ENCODE measurements around the gene MESP1. TPM values are rescaled to one million over a fixed set of nuclear protein-coding genes. Genes with fewer than 3 reads are reported as not detected.

The MESP1 gene
- total RNA-seq, 1 experiment from 2014 or later = 6.4 TPM

- ChIA-PET POLR2A (no interaction called here), CTCF (no interaction called here)
- BruUV-seq (replicated peaks) = no TSS peak
- DNase-seq (ENCODE audit: low read depth, low spot score) = no peak
- Histone ChIP-seq H3K27me3 (ENCODE audit: control insufficient read depth, insufficient read depth, low read length) (no peaks in the 10 kb centered on the region), H3K9me3 (ENCODE audit: control insufficient read depth, insufficient read depth, low read depth, low read length) (no peaks in the 10 kb centered on the region), H3K4me1 (ENCODE audit: control insufficient read depth, insufficient read depth, low read length) (no peaks in the 10 kb centered on the region), H3K36me3 (ENCODE audit: control insufficient read depth, insufficient read depth, low read length) (no peaks in the 10 kb centered on the region), H3K4me3 (ENCODE audit: low read depth in 2 of 2, low read length in 2 of 2) (no peak overlapping the region), H3K27ac (ENCODE audit: low read length) (no peak overlapping the region)
- intact Hi-C loops (cut with micrococcal nuclease; ENCODE audit: unreplicated experiment) (no loop called here), in situ Hi-C loops (cut with HindIII; ENCODE audit: low pct_unique_long_range_greater_than_20kb, low sequenced_read_pairs) (no loop called here)
- peak; percentile 32; the same call in 1 of the 2 replicates for ATAC-seq
- TF ChIP-seq POLR2AphosphoS5 (IDR thresholded peaks at IDR 0.05; ENCODE audit: low read depth, low read length) (no peak), SIN3A (IDR thresholded peaks at IDR 0.05; ENCODE audit: borderline replicate concordance, insufficient read depth, low read depth, low read length) (no peak), CTCF (IDR thresholded peaks at IDR 0.05) (no peak), TCF7L2 (IDR thresholded peaks at IDR 0.05; ENCODE audit: low read depth, low read length) (no peak)
- TF ChIP-seq, protein P1, sequence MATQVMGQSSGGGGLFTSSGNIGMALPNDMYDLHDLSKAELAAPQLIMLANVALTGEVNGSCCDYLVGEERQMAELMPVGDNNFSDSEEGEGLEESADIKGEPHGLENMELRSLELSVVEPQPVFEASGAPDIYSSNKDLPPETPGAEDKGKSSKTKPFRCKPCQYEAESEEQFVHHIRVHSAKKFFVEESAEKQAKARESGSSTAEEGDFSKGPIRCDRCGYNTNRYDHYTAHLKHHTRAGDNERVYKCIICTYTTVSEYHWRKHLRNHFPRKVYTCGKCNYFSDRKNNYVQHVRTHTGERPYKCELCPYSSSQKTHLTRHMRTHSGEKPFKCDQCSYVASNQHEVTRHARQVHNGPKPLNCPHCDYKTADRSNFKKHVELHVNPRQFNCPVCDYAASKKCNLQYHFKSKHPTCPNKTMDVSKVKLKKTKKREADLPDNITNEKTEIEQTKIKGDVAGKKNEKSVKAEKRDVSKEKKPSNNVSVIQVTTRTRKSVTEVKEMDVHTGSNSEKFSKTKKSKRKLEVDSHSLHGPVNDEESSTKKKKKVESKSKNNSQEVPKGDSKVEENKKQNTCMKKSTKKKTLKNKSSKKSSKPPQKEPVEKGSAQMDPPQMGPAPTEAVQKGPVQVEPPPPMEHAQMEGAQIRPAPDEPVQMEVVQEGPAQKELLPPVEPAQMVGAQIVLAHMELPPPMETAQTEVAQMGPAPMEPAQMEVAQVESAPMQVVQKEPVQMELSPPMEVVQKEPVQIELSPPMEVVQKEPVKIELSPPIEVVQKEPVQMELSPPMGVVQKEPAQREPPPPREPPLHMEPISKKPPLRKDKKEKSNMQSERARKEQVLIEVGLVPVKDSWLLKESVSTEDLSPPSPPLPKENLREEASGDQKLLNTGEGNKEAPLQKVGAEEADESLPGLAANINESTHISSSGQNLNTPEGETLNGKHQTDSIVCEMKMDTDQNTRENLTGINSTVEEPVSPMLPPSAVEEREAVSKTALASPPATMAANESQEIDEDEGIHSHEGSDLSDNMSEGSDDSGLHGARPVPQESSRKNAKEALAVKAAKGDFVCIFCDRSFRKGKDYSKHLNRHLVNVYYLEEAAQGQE (IDR thresholded peaks at IDR 0.05; ENCODE audit: insufficient read depth in 1 of 2, low read depth in 2 of 2, low read length in 1 of 2) = no peak
Observed at GRCh38 chr15:89766357-89767311, 15.6 kb upstream of the MESP1 start.

DNA sequence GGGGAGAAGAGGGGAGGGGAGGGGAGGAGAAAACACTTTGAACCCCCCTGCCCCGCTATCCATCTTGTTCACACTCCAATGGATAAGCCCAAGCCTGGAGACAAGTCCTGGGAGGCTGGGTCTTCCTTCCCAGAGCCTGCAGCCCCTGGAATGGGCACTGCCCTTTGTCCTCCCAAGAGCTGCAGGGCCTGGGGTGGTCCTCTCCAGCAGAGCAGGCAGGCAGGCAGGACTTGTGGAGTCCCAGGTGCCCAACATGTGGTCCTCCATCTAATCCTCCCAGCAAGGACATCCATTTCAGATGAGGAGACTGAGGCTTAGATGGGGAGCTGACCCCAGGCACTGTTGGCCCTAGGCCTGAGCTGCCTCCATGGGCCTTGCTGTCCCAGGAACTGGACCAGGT is 14.6 kb upstream of the MESP1 start:
- DNase-seq (ENCODE audit: low read depth, low spot score) = no peak
- no peaks in the 10 kb centered on the region for H3K36me3 ChIP-seq (ENCODE audit: control insufficient read depth, insufficient read depth, low read length)
- POLR2A ChIA-PET = no interaction called here
- in situ Hi-C loops (cut with HindIII; ENCODE audit: low pct_unique_long_range_greater_than_20kb, low sequenced_read_pairs) = no loop called here
- no peak for ATAC-seq
- H3K4me1 ChIP-seq (ENCODE audit: control insufficient read depth, insufficient read depth, low read length) = no peaks in the 10 kb centered on the region; the same call in 1 of the 2 replicates
- intact Hi-C loops (cut with micrococcal nuclease; ENCODE audit: unreplicated experiment) = no loop called here
- TF ChIP-seq POLR2AphosphoS5 (IDR thresholded peaks at IDR 0.05; ENCODE audit: low read depth, low read length) = no peak
- no peak for TF ChIP-seq CTCF (IDR thresholded peaks at IDR 0.05)
- no peak for TF ChIP-seq SIN3A (IDR thresholded peaks at IDR 0.05; ENCODE audit: borderline replicate concordance, insufficient read depth, low read depth, low read length)
- TF ChIP-seq, protein P1 (IDR thresholded peaks at IDR 0.05; ENCODE audit: insufficient read depth in 1 of 2, low read depth in 2 of 2, low read length in 1 of 2) = no peak
- no peak for TF ChIP-seq TCF7L2 (IDR thresholded peaks at IDR 0.05; ENCODE audit: low read depth, low read length)
- no peak overlapping the region for H3K27ac ChIP-seq (ENCODE audit: low read length)
- no TSS peak for BruUV-seq (replicated peaks)
- no peak overlapping the region for H3K4me3 ChIP-seq (ENCODE audit: low read depth in 2 of 2, low read length in 2 of 2)
- CTCF ChIA-PET = no interaction called here
- no peaks in the 10 kb centered on the region for H3K27me3 ChIP-seq (ENCODE audit: control insufficient read depth, insufficient read depth, low read length)
- H3K9me3 ChIP-seq (ENCODE audit: control insufficient read depth, insufficient read depth, low read depth, low read length) = no peaks in the 10 kb centered on the region
